GM13977 (cell line): ENCODE data around the gene UBE2O.

Experiments
- DNase-seq: peaks from one replicate; pipeline ENCODE4 v3.0.0; 2012; ENCODE audit warnings: low spot score
- CTCF ChIP-seq: IDR thresholded peaks from 2 replicates; pipeline ENCODE4 v1.5.1; 2012; ENCODE audit warnings: mild to moderate bottlenecking, control low read depth; ENCODE audit not compliant: insufficient read depth; ENCODE audit errors: extremely low read depth, missing control alignments
- in situ Hi-C: fragments of 300-500 bp; cut with MboI; formaldehyde crosslinking; loops from one replicate; pipeline ENCODE4 v1.12.0; 2022; ENCODE audit warnings: low sequenced_read_pairs, low pct_unique_long_range_greater_than_20kb, mixed read lengths, inconsistent platforms; ENCODE audit not compliant: unreplicated experiment

UBE2O gene

GRCh38 chr17:76404256-76404655 is 48.7 kb downstream of the UBE2O start:
- DNase-seq, result no peak
- in situ Hi-C loops, result loop anchor here (10.0 kb wide), 1 partner anchor 99 kb away; the partner anchor contains the start of gene QRICH2
- TF ChIP-seq CTCF, result no peak

GRCh38 chr17:76402711-76403110 is 50.2 kb downstream of the UBE2O start:
- in situ Hi-C loops, result loop anchor here (10.0 kb wide), 1 partner anchor 98 kb away; the partner anchor contains the start of gene QRICH2
- DNase-seq, result no peak
- TF ChIP-seq CTCF, result no peak

GRCh38 chr17:76399175-76400172 is 53.5 kb downstream of the UBE2O start:
- TF ChIP-seq CTCF, result no peak
- in situ Hi-C loops, result loop anchor here (10.0 kb wide), 1 partner anchor 95 kb away; the partner anchor contains the start of gene QRICH2
- no peak for DNase-seq

- TF ChIP-seq CTCF, result no peak
- in situ Hi-C loops, result no loop called here
Observed at GRCh38 chr17:76398523-76399174, 54.3 kb downstream of the UBE2O start.

GRCh38 chr17:76397687-76398522 is 55.0 kb downstream of the UBE2O start:
- in situ Hi-C loops, result no loop called here

More at GRCh38 chr17:76398523-76399174, 54.3 kb downstream of the UBE2O start:
- no peak for DNase-seq

More at GRCh38 chr17:76397687-76398522, 55.0 kb downstream of the UBE2O start:
- peak; percentile 98 for TF ChIP-seq CTCF
- peak; percentile 91 for DNase-seq
